ENCODE measurements around the gene FAM90A1.
"Not testable (repeated sequence)": the region's sequence is repeated elsewhere in the genome, so short reads cannot be mapped to it uniquely, and the experiment has no call there.

DNA sequence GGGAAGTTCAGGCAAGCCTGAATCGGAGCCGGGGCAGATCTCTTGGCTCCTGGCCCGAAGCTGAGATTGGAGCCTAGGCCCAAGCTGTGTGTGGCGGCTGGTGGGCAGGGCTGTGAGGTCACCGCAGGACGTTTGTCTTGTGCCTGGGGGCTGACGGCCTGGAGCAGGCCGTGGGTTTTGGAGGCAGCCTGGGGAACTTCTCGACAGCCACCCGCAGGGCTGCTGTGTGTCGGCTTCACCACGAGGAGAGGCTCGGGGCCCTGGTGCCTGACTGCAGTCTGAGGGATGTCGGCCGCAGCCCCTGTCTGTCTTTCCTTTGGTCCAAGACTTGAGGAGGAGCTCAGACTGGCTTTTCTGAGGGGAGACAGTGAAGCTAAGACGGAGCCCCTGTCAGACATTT, 5.1 kb downstream of the FAM90A1 start:
- TF ChIP-seq, protein P1, sequence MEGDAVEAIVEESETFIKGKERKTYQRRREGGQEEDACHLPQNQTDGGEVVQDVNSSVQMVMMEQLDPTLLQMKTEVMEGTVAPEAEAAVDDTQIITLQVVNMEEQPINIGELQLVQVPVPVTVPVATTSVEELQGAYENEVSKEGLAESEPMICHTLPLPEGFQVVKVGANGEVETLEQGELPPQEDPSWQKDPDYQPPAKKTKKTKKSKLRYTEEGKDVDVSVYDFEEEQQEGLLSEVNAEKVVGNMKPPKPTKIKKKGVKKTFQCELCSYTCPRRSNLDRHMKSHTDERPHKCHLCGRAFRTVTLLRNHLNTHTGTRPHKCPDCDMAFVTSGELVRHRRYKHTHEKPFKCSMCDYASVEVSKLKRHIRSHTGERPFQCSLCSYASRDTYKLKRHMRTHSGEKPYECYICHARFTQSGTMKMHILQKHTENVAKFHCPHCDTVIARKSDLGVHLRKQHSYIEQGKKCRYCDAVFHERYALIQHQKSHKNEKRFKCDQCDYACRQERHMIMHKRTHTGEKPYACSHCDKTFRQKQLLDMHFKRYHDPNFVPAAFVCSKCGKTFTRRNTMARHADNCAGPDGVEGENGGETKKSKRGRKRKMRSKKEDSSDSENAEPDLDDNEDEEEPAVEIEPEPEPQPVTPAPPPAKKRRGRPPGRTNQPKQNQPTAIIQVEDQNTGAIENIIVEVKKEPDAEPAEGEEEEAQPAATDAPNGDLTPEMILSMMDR (conservative IDR thresholded peaks at IDR 0.05; ENCODE audit: low read depth, low read length) = not testable (repeated sequence)
- TF ChIP-seq EZH2phosphoT487 (IDR thresholded peaks at IDR 0.05; ENCODE audit: borderline replicate concordance, low read length) = not testable (repeated sequence)
